Central memory CD8-positive, alpha-beta T cell (primary cell): ENCODE measurements around the gene MUL1.
"Not testable (repeated sequence)": the region's sequence is repeated elsewhere in the genome, so short reads cannot be mapped to it uniquely, and the experiment has no call there.

ENCODE experiments used
- ATAC-seq: fragments of 150-1000 bp; cut with Tn5 transposase; replicated peaks from 2 replicates; pipeline ENCODE4 v1.10.0; 2022; ENCODE audit warnings: mild to moderate bottlenecking, moderate FRiP score, moderate number of reproducible peaks; ENCODE audit not compliant: poor library complexity, severe bottlenecking; ENCODE audit errors: extremely low read depth
- DNase-seq, 2 donors: peaks; one replicate each; pipeline ENCODE4 v3.0.0; 2021; ENCODE audit warnings: low spot score in 2 of 2
- H3K27ac Mint-ChIP-seq: one replicate; pipeline ENCODE4 v1.8.0; 2022; ENCODE audit warnings: low read depth, mild to moderate bottlenecking, moderate library complexity, mixed read lengths
- H3K27me3 Mint-ChIP-seq: one replicate; pipeline ENCODE4 v1.8.0; 2022; ENCODE audit warnings: mixed read lengths
- H3K36me3 Mint-ChIP-seq: one replicate; pipeline ENCODE4 v1.8.0; 2022; ENCODE audit warnings: mild to moderate bottlenecking, moderate library complexity, mixed read lengths; ENCODE audit not compliant: insufficient read depth
- H3K4me1 Mint-ChIP-seq: one replicate; pipeline ENCODE4 v1.8.0; 2022; ENCODE audit warnings: mixed read lengths
- H3K4me3 Mint-ChIP-seq: one replicate; pipeline ENCODE4 v1.8.0; 2022; ENCODE audit warnings: mild to moderate bottlenecking, moderate library complexity, mixed read lengths
- H3K9me3 Mint-ChIP-seq: one replicate; pipeline ENCODE4 v1.8.0; 2022; ENCODE audit warnings: mixed read lengths

MUL1 gene

DNA sequence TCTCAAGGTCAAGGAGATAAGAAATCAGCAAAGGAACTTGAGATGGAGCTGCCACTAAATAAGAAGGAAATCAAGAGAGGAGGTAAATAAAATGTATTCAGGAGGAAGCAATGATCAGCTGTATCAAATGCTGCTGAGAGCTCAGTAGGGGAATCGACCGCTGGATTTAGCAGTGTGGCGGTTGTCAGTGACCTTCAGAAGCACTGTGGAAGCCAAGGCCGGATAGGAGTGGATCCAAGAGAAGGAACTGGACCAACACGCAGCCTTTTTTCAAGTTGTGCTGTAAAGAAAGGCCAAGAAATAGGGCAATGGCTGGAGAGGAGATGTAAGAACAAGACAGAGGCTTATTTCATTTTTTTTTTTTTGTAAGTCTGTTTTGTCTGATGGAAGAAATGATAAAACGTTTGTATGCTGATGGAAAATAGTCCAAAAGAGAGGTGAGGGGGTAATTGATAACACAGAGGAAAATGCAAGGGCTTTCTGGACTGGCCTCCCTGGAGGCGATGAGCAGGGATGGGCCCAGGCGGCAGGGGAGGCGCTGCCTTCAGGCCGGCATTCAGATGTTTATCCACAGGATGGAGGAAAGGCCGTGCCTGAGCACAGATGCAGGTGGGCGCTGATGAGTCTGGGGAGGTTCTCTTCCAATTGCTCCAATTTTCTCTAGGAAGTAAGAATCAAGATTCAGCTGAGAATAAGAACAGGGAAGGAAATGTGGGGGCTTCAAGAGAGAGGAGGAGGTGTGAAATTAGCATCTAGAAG, 26.9 kb upstream of the MUL1 start:
- DNase-seq (no peak), ATAC-seq (no peak)
- no peaks in the 10 kb centered on the region for H3K9me3 Mint-ChIP-seq
- no peak overlapping the region for H3K27ac Mint-ChIP-seq
- H3K4me1 Mint-ChIP-seq = no peaks in the 10 kb centered on the region
- no peaks in the 10 kb centered on the region for H3K36me3 Mint-ChIP-seq
- H3K4me3 Mint-ChIP-seq = no peak overlapping the region
- H3K27me3 Mint-ChIP-seq = peaks cover 79% of the 10 kb centered on the region

DNA sequence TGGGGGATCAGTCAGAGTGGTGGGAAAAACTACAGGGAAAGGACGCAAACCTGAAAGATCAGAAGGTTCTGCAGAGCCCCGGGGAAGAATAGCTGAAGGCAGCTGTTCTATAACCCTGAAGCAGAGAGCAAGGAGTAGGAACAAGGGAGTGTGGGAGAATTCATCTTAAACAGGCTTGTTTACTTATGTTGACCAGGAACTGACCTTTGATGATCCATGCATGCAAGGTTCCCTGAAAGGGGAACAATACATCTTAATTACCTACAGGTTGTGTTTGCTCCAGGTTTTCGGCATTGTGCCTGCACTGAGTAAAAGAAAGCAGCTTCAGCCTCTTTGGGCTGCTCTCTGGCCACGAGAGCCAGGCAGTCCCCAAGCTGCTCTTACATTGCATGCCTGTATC, 25.7 kb upstream of the MUL1 start:
- H3K27ac Mint-ChIP-seq = no peak overlapping the region
- H3K27me3 Mint-ChIP-seq = peaks cover 81% of the 10 kb centered on the region
- H3K9me3 Mint-ChIP-seq = no peaks in the 10 kb centered on the region
- DNase-seq = no peak
- no peak overlapping the region for H3K4me3 Mint-ChIP-seq
- ATAC-seq = no peak
- no peaks in the 10 kb centered on the region for H3K36me3 Mint-ChIP-seq
- no peaks in the 10 kb centered on the region for H3K4me1 Mint-ChIP-seq

- no peaks in the 10 kb centered on the region for H3K9me3 Mint-ChIP-seq
- no peak for DNase-seq
- H3K27me3 Mint-ChIP-seq = peaks cover 84% of the 10 kb centered on the region
- H3K27ac Mint-ChIP-seq = no peak overlapping the region
- H3K4me1 Mint-ChIP-seq = no peaks in the 10 kb centered on the region
- H3K36me3 Mint-ChIP-seq = no peaks in the 10 kb centered on the region
- no peak for ATAC-seq
- H3K4me3 Mint-ChIP-seq = no peak overlapping the region
These were observed 22.9 kb upstream of the MUL1 start for GRCh38 chr1:20530901-20531300.

DNA sequence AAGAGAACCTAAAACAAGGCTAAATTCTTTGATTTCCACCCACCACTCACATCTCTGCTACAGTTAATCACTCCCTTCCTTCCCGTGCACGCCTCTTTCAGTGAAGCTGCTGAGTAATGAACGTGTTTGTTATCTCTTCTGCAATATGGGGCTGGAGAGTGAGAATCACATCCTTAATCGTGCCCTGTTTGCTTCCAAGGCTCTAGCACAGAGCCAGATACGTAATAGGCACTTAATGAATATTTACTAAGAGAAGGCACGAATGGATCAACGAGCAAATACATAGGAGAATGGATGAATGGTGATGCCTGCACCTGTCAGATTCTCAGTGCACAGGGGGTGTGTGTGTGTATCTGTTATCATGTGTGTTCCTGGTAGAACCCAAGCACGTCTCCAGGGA, 22.4 kb upstream of the MUL1 start:
- Mint-ChIP-seq H3K9me3 (no peaks in the 10 kb centered on the region), H3K4me3 (no peak overlapping the region), H3K36me3 (no peaks in the 10 kb centered on the region), H3K27ac (no peak overlapping the region), H3K27me3 (peaks cover 78% of the 10 kb centered on the region), H3K4me1 (no peaks in the 10 kb centered on the region)
- ATAC-seq (no peak), DNase-seq (no peak)

DNA sequence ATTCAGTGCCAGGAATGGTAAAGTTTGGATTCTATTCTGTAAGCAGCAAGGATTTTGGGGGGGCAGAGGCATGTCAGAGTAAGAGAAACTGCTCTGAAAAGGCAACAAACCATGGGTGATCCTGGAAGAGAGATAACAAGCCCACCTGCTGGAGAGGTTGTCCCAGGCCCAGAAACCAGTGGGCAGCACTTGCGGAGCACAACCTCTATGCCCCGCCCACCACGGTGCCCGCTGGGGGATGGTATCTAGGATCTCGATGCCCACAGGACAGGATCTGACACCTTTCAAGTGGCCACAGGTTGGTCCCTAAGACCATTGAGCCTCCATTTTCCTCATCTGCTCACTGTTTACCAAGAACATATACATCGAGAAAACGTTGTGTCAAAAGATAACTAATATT, 20.3 kb upstream of the MUL1 start:
- DNase-seq (no peak), ATAC-seq (no peak)
- no peaks in the 10 kb centered on the region for H3K36me3 Mint-ChIP-seq
- H3K27me3 Mint-ChIP-seq = peaks cover 57% of the 10 kb centered on the region
- H3K9me3 Mint-ChIP-seq = no peaks in the 10 kb centered on the region
- H3K4me3 Mint-ChIP-seq = no peak overlapping the region
- H3K4me1 Mint-ChIP-seq = no peaks in the 10 kb centered on the region
- no peak overlapping the region for H3K27ac Mint-ChIP-seq

- Mint-ChIP-seq H3K36me3 (peaks cover 1% of the 10 kb centered on the region), H3K27me3 (peaks cover 41% of the 10 kb centered on the region), H3K4me3 (no peak overlapping the region), H3K9me3 (no peaks in the 10 kb centered on the region), H3K4me1 (no peaks in the 10 kb centered on the region), H3K27ac (no peak overlapping the region)
- no peak for DNase-seq
- no peak for ATAC-seq
These were observed 18.3 kb upstream of the MUL1 start for GRCh38 chr1:20526267-20526666.

GRCh38 chr1:20521960-20522861, 14.3 kb upstream of the MUL1 start:
- DNase-seq (peak; percentile 48 to 52), ATAC-seq (no peak)
- Mint-ChIP-seq H3K4me3 (no peak overlapping the region), H3K27me3 (peaks cover 10% of the 10 kb centered on the region), H3K36me3 (peaks cover 1% of the 10 kb centered on the region), H3K27ac (no peak overlapping the region), H3K9me3 (no peaks in the 10 kb centered on the region), H3K4me1 (no peaks in the 10 kb centered on the region)

DNA sequence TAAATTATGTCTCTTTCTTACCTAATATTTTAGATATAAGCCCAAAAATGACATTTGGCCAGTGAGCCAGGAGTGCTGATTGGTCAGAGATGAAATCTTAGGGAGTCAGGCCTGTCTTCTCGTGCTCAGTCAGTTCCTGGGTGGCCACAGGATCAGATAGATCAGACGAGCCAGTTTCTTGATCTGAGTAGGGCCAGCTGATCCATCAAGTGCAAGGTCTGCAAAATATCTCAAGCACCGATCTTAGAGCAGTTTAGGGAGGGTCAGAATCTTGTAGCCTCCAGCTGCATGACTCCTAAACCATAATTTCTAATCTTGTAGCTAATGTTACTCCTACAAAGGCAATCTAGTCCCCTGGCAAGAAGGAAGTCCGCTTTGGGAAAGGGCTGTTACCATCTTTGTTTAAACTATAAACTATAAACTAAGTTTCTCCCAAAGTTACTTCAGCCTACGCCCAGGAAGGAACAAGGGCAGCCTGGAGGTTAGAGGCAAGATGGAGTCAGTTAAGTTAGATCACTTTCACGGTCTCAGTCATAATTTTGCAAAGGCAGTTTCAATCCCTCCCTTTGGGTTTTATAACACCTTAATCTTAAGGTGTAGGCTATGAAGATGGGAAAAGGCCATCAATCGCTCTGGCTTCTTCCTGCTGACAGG, 11.8 kb upstream of the MUL1 start:
- peaks cover 22% of the 10 kb centered on the region for H3K27me3 Mint-ChIP-seq
- H3K4me1 Mint-ChIP-seq, H3K4me3 Mint-ChIP-seq, H3K27ac Mint-ChIP-seq, ATAC-seq, H3K36me3 Mint-ChIP-seq, H3K9me3 Mint-ChIP-seq, DNase-seq: not testable (repeated sequence)

GRCh38 chr1:20511518-20512428, 3.8 kb upstream of the MUL1 start:
- H3K4me3 Mint-ChIP-seq = no peak overlapping the region
- ATAC-seq = no peak

DNA sequence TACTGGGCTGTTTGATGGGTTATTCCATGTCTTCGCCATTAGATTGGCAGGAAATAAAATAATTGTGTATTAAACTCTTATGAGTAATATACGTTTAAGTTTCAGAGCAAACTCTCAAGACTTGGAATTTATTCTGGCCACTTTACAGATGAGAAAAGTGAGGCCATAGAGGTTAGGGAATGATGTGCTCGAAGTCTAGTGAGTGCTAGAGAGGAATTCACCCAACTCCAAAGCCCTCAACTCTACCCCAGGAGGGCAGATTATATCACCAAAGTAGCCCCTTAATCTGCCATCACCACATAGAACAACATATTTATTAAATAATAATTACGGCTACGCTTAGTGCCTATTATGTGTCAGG, 440 bp upstream of the MUL1 start:
- H3K4me3 Mint-ChIP-seq = peak overlapping the region; percentile 85
- peaks cover 11% of the 10 kb centered on the region for H3K27me3 Mint-ChIP-seq
- peak overlapping the region; percentile 91 for H3K27ac Mint-ChIP-seq
- H3K36me3 Mint-ChIP-seq = peaks cover 15% of the 10 kb centered on the region
- no peaks in the 10 kb centered on the region for H3K9me3 Mint-ChIP-seq
- peaks cover 24% of the 10 kb centered on the region for H3K4me1 Mint-ChIP-seq
- DNase-seq = no peak
- no peak for ATAC-seq

More at GRCh38 chr1:20511518-20512428, 3.8 kb upstream of the MUL1 start:
- Mint-ChIP-seq H3K27me3 (peaks cover 36% of the 10 kb centered on the region), H3K4me1 (peaks cover 11% of the 10 kb centered on the region), H3K36me3 (peaks cover 9% of the 10 kb centered on the region), H3K9me3 (no peaks in the 10 kb centered on the region), H3K27ac (no peak overlapping the region)
- no peak for DNase-seq

GRCh38 chr1:20507248-20507563, 745 bp downstream of the MUL1 start:
- Mint-ChIP-seq H3K4me1 (peaks cover 24% of the 10 kb centered on the region), H3K4me3 (peak overlapping the region; percentile 85), H3K9me3 (no peaks in the 10 kb centered on the region), H3K36me3 (peaks cover 20% of the 10 kb centered on the region), H3K27me3 (no peaks in the 10 kb centered on the region), H3K27ac (peak overlapping the region; percentile 91)
- ATAC-seq = peak; percentile 40
- DNase-seq = no peak

DNA sequence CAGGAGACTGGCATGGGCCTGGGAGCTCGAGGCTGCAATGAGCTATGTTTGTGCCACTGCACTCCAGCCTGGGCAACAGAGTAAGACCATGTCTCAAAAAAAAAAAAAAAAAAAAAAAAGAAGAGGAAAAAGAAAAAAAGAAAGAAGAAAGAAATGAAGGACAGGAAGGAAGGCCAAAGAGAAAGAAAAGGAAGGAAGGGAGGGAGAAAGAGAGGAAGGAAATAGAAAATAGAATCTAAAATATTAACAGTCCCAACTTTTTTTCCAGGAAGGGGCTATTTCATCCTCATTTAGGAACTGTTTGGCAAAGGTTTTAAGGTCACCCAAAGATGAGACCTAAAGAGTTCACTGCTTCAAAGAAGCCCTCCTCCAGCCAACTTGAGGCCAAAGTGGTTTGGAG, 2.5 kb downstream of the MUL1 start:
- DNase-seq = no peak
- H3K4me1 Mint-ChIP-seq = peaks cover 24% of the 10 kb centered on the region
- ATAC-seq = no peak
- H3K36me3 Mint-ChIP-seq = peaks cover 32% of the 10 kb centered on the region
- no peak overlapping the region for H3K4me3 Mint-ChIP-seq
- H3K27me3 Mint-ChIP-seq = no peaks in the 10 kb centered on the region
- no peak overlapping the region for H3K27ac Mint-ChIP-seq
- H3K9me3 Mint-ChIP-seq = no peaks in the 10 kb centered on the region
